GM12873 (cell line): ENCODE data around the gene PCSK5.

Source experiments
- CTCF ChIP-seq: IDR thresholded peaks from 2 replicates; pipeline ENCODE4 v1.5.1; 2012; ENCODE audit warnings: low read depth, mild to moderate bottlenecking, moderate library complexity, low read length, control low read depth; ENCODE audit not compliant: insufficient read depth; ENCODE audit errors: missing control alignments

The PCSK5 gene

GRCh38 chr9:76394195-76394959 is 503.9 kb downstream of the PCSK5 start, which contains the start of gene RFK:
TSS of gene RFK (minus strand) at chr9:76394426. CDS start at chr9:76394171, 255 bp downstream.
- peak; percentile 50 for TF ChIP-seq CTCF

- no peak for TF ChIP-seq CTCF
These were observed 504.4 kb downstream of the PCSK5 start for GRCh38 chr9:76394960-76395252.

- TF ChIP-seq CTCF, result no peak
These were observed 504.9 kb downstream of the PCSK5 start for GRCh38 chr9:76395381-76395780.

- TF ChIP-seq CTCF, result no peak
These were observed 505.7 kb downstream of the PCSK5 start for GRCh38 chr9:76396144-76396543.

GRCh38 chr9:76396597-76396996 is 506.1 kb downstream of the PCSK5 start:
- no peak for TF ChIP-seq CTCF

GRCh38 chr9:76399856-76400255 is 509.4 kb downstream of the PCSK5 start:
- no peak for TF ChIP-seq CTCF

- TF ChIP-seq CTCF, result no peak
These were observed 510.1 kb downstream of the PCSK5 start for GRCh38 chr9:76400534-76401096.
